Keratinocyte (primary cell): ENCODE data around the gene RFX8. TPM values are rescaled to one million over a fixed set of nuclear protein-coding genes. Genes with fewer than 3 reads are reported as not detected.

Experiments used
- DNase-seq: peaks from one replicate; pipeline ENCODE4 v3.0.0-alpha.2; 2011; ENCODE audit warnings: low read depth, missing footprints, low spot score
- FAIRE-seq: peaks from 2 replicates; lab custom pipeline; 2011; peaks lifted over from hg19 to GRCh38; lab: Jason Lieb, UNC
- H2AFZ ChIP-seq: 2 replicates; pipeline ENCODE4 v1.6.0; 2012; ENCODE audit warnings: low read length, control low read depth, inconsistent platforms; ENCODE audit not compliant: control insufficient read depth
- H3K27ac ChIP-seq: 2 replicates; pipeline ENCODE4 v1.5.1; 2011; ENCODE audit warnings: low read length; ENCODE audit not compliant: control insufficient read depth, insufficient read depth
- H3K27me3 ChIP-seq: 3 replicates; pipeline ENCODE4 v1.6.0; 2011; ENCODE audit warnings: low read length; ENCODE audit not compliant: control insufficient read depth, insufficient read depth; ENCODE audit errors: extremely low read depth
- H3K36me3 ChIP-seq, 2 experiments: 2 replicates in 1 of 2; 3 replicates in 1 of 2; pipeline ENCODE4 v1.5.1; 2011; ENCODE audit warnings: low read length in 2 of 2, mild to moderate bottlenecking in 1 of 2; ENCODE audit not compliant: control insufficient read depth in 2 of 2, insufficient read depth in 2 of 2; ENCODE audit errors: extremely low read depth in 1 of 2
- H3K4me1 ChIP-seq: 3 replicates; pipeline ENCODE4 v1.5.1; 2011; ENCODE audit warnings: low read length; ENCODE audit not compliant: control insufficient read depth, insufficient read depth; ENCODE audit errors: extremely low read depth
- H3K4me2 ChIP-seq: 3 replicates; pipeline ENCODE4 v1.6.0; 2011; ENCODE audit warnings: low read depth, low read length; ENCODE audit not compliant: control insufficient read depth, insufficient read depth; ENCODE audit errors: extremely low read depth
- H3K4me3 ChIP-seq, 3 experiments: fragments of 200-600 bp in 1 of 3; sonication (generic) in 1 of 3; 2 replicates in 2 of 3; 3 replicates in 1 of 3; pipeline ENCODE4 v1.5.1; 2011 to 2016; ENCODE audit warnings: low read length in 3 of 3, mild to moderate bottlenecking in 3 of 3, control low read depth in 2 of 3, inconsistent platforms in 1 of 3, low read depth in 1 of 3, mixed read lengths in 1 of 3, mixed run types in 1 of 3, moderate library complexity in 1 of 3; ENCODE audit not compliant: control insufficient read depth in 2 of 3, insufficient read depth in 2 of 3; ENCODE audit errors: extremely low read depth in 1 of 3
- H3K79me2 ChIP-seq: 2 replicates; pipeline ENCODE4 v1.6.0; 2012; ENCODE audit warnings: low read length; ENCODE audit not compliant: control insufficient read depth, insufficient read depth
- H3K9ac ChIP-seq: 3 replicates; pipeline ENCODE4 v1.6.0; 2011; ENCODE audit warnings: low read length; ENCODE audit not compliant: control insufficient read depth, insufficient read depth; ENCODE audit errors: extremely low read depth
- H3K9me1 ChIP-seq: 3 replicates; pipeline ENCODE4 v1.6.0; 2011; ENCODE audit warnings: low read length; ENCODE audit not compliant: control insufficient read depth, insufficient read depth; ENCODE audit errors: extremely low read depth
- H3K9me3 ChIP-seq: 2 replicates; pipeline ENCODE4 v1.5.1; 2012; ENCODE audit warnings: low read depth, low read length; ENCODE audit not compliant: control insufficient read depth
- H4K20me1 ChIP-seq: 3 replicates; pipeline ENCODE4 v1.6.0; 2011; ENCODE audit warnings: low read length; ENCODE audit not compliant: control insufficient read depth, insufficient read depth; ENCODE audit errors: extremely low read depth
- CTCF ChIP-seq, 3 experiments: IDR thresholded peaks in 1 of 3; conservative IDR thresholded peaks in 1 of 3; optimal IDR thresholded peaks in 1 of 3; 2 replicates in 2 of 3; 3 replicates in 1 of 3; pipeline versions ENCODE3 to v1.5.1; 2011; ENCODE audit warnings: low read length in 3 of 3, mild to moderate bottlenecking in 3 of 3, moderate library complexity in 2 of 3, control low read depth in 1 of 3, inconsistent platforms in 1 of 3; ENCODE audit not compliant: insufficient read depth in 2 of 3; ENCODE audit errors: extremely low read depth in 1 of 3
- EZH2 ChIP-seq: IDR thresholded peaks from one replicate; pipeline ENCODE4 v1.6.1; 2012; ENCODE audit warnings: inconsistent platforms, mild to moderate bottlenecking, low read length, moderate library complexity
- dilution Hi-C: fragments of 300-500 bp; cut with MboI; formaldehyde crosslinking; loops from one replicate; pipeline ENCODE4 v1.7.0; 2020; ENCODE audit warnings: low sequenced_read_pairs; ENCODE audit not compliant: extremely low pct_ligation_motif_present
- polyA plus RNA-seq, 5 experiments: library from polyadenylated mRNA; depleted of rRNA in 3 of 5; stranded (reverse) in 3 of 5; stranded (forward) in 1 of 5; unstranded in 1 of 5; fragments of >200 nt; gene quantifications; 1 replicate in 1 of 5; 2 replicates in 3 of 5; 3 replicates in 1 of 5; pipeline versions ENCODE4 v1.2.1 to v1.2.3, GENCODE V29; 2011 to 2012; ENCODE audit warnings: missing spikeins in 2 of 5, low read depth in 1 of 5, low replicate concordance in 1 of 5

RFX8 gene
- polyA plus RNA-seq, 1 donor (not counting 4 experiments of a cell fraction or from before 2014, with no cell fraction given) = 0.05 TPM

DNA sequence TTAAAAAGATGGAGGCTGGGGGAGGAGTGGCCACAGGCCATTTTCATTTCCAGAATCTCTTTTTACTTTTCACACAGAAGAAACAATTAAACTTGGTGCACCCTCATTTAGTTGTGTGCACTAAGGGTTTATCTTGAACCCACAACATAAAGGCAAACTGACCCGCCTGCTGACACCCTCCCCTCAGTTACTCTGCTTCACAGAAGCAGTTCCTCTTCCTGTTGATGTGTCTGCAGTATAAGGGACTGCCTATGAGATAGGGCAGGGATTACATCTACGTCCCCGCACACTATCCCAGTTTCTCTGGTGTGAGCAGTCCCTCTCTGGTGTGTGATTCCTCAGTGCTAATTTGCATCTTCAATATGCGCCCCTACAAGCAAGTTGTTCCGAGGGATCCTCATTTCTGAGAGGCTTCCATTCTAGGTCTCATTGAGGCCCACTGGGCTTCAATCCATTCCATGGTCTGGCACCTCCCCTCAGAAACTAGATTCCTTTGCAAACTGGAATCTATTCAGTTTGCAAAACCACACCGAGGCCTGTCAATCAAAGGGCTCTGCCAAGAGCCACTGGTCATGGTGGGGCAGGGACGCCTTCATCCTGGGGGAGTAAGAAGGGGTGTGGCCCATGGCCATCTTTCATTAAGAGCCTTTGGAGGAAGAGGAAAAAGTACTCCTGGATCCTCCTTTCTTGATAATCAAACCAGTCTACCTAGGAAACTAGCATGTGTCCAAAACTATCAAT, 99.9 kb downstream of the RFX8 start:
- dilution Hi-C loops = no loop called here

DNA sequence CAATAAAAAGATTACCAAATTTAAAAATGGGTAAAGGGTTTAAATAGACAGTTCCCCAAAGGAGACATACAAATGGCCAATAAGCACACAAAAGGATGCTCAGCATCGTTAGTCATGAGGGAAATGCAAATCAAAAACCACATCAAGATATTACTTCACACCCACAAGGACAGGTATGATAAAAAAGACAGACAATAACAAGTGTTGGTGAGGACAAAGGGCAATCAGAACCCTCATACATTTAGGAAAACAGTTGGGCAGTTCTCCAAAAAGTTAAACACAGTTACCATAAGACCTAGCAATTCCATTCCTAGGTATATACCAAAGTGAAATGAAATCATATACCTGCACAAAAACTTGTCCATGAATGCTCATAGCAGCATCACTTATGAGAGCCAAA, 102.1 kb downstream of the RFX8 start:
- Histone ChIP-seq H3K27ac (no peak overlapping the region), H3K36me3 (no peaks in the 10 kb centered on the region), H3K4me1 (no peaks in the 10 kb centered on the region), H3K4me2 (no peak overlapping the region), H2AFZ (no peak overlapping the region), H3K9me3 (no peaks in the 10 kb centered on the region), H3K27me3 (no peaks in the 10 kb centered on the region), H3K9ac (no peak overlapping the region), H3K4me3 (no peak overlapping the region), H4K20me1 (no peaks in the 10 kb centered on the region), H3K9me1 (no peaks in the 10 kb centered on the region), H3K79me2 (no peaks in the 10 kb centered on the region)
- DNase-seq = no peak
- TF ChIP-seq CTCF (optimal IDR thresholded peaks at IDR 0.05 in 1 of 3, IDR thresholded peaks at IDR 0.05 in 1 of 3, conservative IDR thresholded peaks at IDR 0.05 in 1 of 3; ENCODE audit: extremely low read depth in 1 of 3, insufficient read depth in 2 of 3, low read length in 3 of 3) (no peak), EZH2 (no peak)
- FAIRE-seq = no peak
- dilution Hi-C loops = no loop called here

More for the DNA sequence above, 99.9 kb downstream of the RFX8 start:
- H3K27me3 ChIP-seq = no peaks in the 10 kb centered on the region
- no peak overlapping the region for H2AFZ ChIP-seq
- peaks cover under 1% of the 10 kb centered on the region for H3K4me1 ChIP-seq
- H3K36me3 ChIP-seq = no peaks in the 10 kb centered on the region
- no peak overlapping the region for H3K9ac ChIP-seq
- H3K9me1 ChIP-seq = no peaks in the 10 kb centered on the region
- H3K4me3 ChIP-seq = no peak overlapping the region
- FAIRE-seq (no peak), DNase-seq (no peak)
- TF ChIP-seq EZH2 (no peak), CTCF (optimal IDR thresholded peaks at IDR 0.05 in 1 of 3, IDR thresholded peaks at IDR 0.05 in 1 of 3, conservative IDR thresholded peaks at IDR 0.05 in 1 of 3; ENCODE audit: extremely low read depth in 1 of 3, insufficient read depth in 2 of 3, low read length in 3 of 3) (no peak)
- H3K9me3 ChIP-seq = no peaks in the 10 kb centered on the region
- no peaks in the 10 kb centered on the region for H4K20me1 ChIP-seq
- no peak overlapping the region for H3K4me2 ChIP-seq
- H3K79me2 ChIP-seq = no peaks in the 10 kb centered on the region
- H3K27ac ChIP-seq = no peak overlapping the region
